H9 (cell line): ENCODE data around the gene NT5DC1. TPM values are rescaled to one million over a fixed set of nuclear protein-coding genes. Genes with fewer than 3 reads are reported as not detected.

Experiments
- DNase-seq: peaks from one replicate; pipeline ENCODE4 v3.0.0-alpha.2; 2017
- H2AFZ ChIP-seq: one replicate; pipeline ENCODE4 v1.6.1; 2013; ENCODE audit warnings: mild to moderate bottlenecking, low read length, control low read depth, moderate library complexity
- H2AK5ac ChIP-seq: 2 replicates; pipeline ENCODE4 v1.6.1; 2013; ENCODE audit warnings: low read length, control low read depth, mixed read lengths; ENCODE audit not compliant: insufficient read length
- H2BK120ac ChIP-seq: one replicate; pipeline ENCODE4 v1.6.1; 2013; ENCODE audit warnings: low read depth, mild to moderate bottlenecking, low read length, control low read depth, inconsistent platforms; ENCODE audit not compliant: poor library complexity, severe bottlenecking
- H2BK12ac ChIP-seq: 2 replicates; pipeline ENCODE4 v1.6.1; 2013; ENCODE audit warnings: low read length, control low read depth, mixed read lengths, low read depth; ENCODE audit not compliant: insufficient read length
- H2BK15ac ChIP-seq: 2 replicates; pipeline ENCODE4 v1.6.1; 2013; ENCODE audit warnings: low read depth, low read length, control low read depth
- H2BK20ac ChIP-seq: one replicate; pipeline ENCODE4 v1.6.1; 2013; ENCODE audit warnings: low read depth, mild to moderate bottlenecking, low read length, control low read depth, inconsistent platforms; ENCODE audit not compliant: poor library complexity, severe bottlenecking
- H2BK5ac ChIP-seq: 2 replicates; pipeline ENCODE4 v1.6.1; 2013; ENCODE audit warnings: low read length, control low read depth, mixed read lengths; ENCODE audit not compliant: insufficient read length
- H3K14ac ChIP-seq: 2 replicates; pipeline ENCODE4 v1.6.1; 2013; ENCODE audit warnings: low read length, control low read depth; ENCODE audit not compliant: insufficient read depth
- H3K18ac ChIP-seq: 2 replicates; pipeline ENCODE4 v1.6.1; 2013; ENCODE audit warnings: low read depth, mild to moderate bottlenecking, mixed read lengths, low read length, control low read depth; ENCODE audit not compliant: insufficient read length
- H3K23ac ChIP-seq: 2 replicates; pipeline ENCODE4 v1.6.1; 2013; ENCODE audit warnings: low read length, control low read depth, mixed read lengths, low read depth; ENCODE audit not compliant: insufficient read length
- H3K23me2 ChIP-seq: 2 replicates; pipeline ENCODE4 v1.6.1; 2013; ENCODE audit warnings: low read depth, mild to moderate bottlenecking, mixed read lengths, low read length, control low read depth; ENCODE audit not compliant: insufficient read length, poor library complexity, severe bottlenecking
- H3K27ac ChIP-seq: 2 replicates; pipeline ENCODE4 v1.5.1; 2013; ENCODE audit warnings: low read length, control low read depth, mixed read lengths, low read depth; ENCODE audit not compliant: insufficient read length
- H3K27me3 ChIP-seq: 2 replicates; pipeline ENCODE4 v1.6.1; 2013; ENCODE audit warnings: low read length, control low read depth, inconsistent platforms; ENCODE audit not compliant: insufficient read depth
- H3K4ac ChIP-seq: 2 replicates; pipeline ENCODE4 v1.6.1; 2013; ENCODE audit warnings: low read depth, mild to moderate bottlenecking, control low read depth, inconsistent platforms, low read length, moderate library complexity
- H3K4me1 ChIP-seq: 2 replicates; pipeline ENCODE4 v1.6.1; 2013; ENCODE audit warnings: low read length, control low read depth, inconsistent platforms; ENCODE audit not compliant: insufficient read depth
- H3K4me2 ChIP-seq: 2 replicates; pipeline ENCODE4 v1.6.1; 2013; ENCODE audit warnings: low read length, control low read depth, mixed read lengths; ENCODE audit not compliant: insufficient read length, insufficient read depth
- H3K56ac ChIP-seq: 2 replicates; pipeline ENCODE4 v1.6.1; 2013; ENCODE audit warnings: low read depth, mild to moderate bottlenecking, mixed read lengths, low read length, control low read depth; ENCODE audit not compliant: insufficient read length
- H3K79me1 ChIP-seq: 2 replicates; pipeline ENCODE4 v1.6.1; 2013; ENCODE audit warnings: low read depth, mild to moderate bottlenecking, moderate library complexity, low read length, control low read depth, inconsistent platforms; ENCODE audit not compliant: insufficient read depth, poor library complexity, severe bottlenecking
- H3K79me2 ChIP-seq: 2 replicates; pipeline ENCODE4 v1.6.1; 2013; ENCODE audit warnings: low read length, control low read depth, inconsistent platforms; ENCODE audit not compliant: insufficient read depth
- H3K9ac ChIP-seq: 2 replicates; pipeline ENCODE4 v1.6.1; 2013; ENCODE audit warnings: low read length, control low read depth, mixed read lengths; ENCODE audit not compliant: insufficient read length; ENCODE audit errors: extremely low read depth
- H3K9me3 ChIP-seq: one replicate; pipeline ENCODE4 v1.6.1; 2013; ENCODE audit warnings: low read depth, low read length, inconsistent platforms; ENCODE audit not compliant: control insufficient read depth
- H3T11ph ChIP-seq: one replicate; pipeline ENCODE4 v1.6.1; 2013; ENCODE audit warnings: mild to moderate bottlenecking, low read length, control low read depth, inconsistent platforms
- H4K20me1 ChIP-seq: one replicate; pipeline ENCODE4 v1.6.1; 2013; ENCODE audit not compliant: control insufficient read depth, insufficient read length, insufficient read depth
- H4K5ac ChIP-seq: 2 replicates; pipeline ENCODE4 v1.6.1; 2013; ENCODE audit warnings: low read depth, mild to moderate bottlenecking, mixed read lengths, low read length, control low read depth; ENCODE audit not compliant: insufficient read length
- H4K8ac ChIP-seq: replicated peaks from 2 replicates; pipeline ENCODE4 v1.6.1; 2013; ENCODE audit warnings: low read length, control low read depth, mixed read lengths, low read depth; ENCODE audit not compliant: insufficient read length
- H4K91ac ChIP-seq: 2 replicates; pipeline ENCODE4 v1.6.1; 2013; ENCODE audit warnings: low read depth, mild to moderate bottlenecking, moderate library complexity, mixed read lengths, low read length, control low read depth; ENCODE audit not compliant: insufficient read length
- H3K27ac Mint-ChIP-seq, 3 experiments: 2 replicates in 2 of 3; 3 replicates in 1 of 3; pipeline ENCODE4 v1.8.0; 2020 to 2021; ENCODE audit warnings: mixed read lengths in 3 of 3, mild to moderate bottlenecking in 1 of 3, moderate library complexity in 1 of 3
- H3K27me3 Mint-ChIP-seq: 2 replicates; pipeline ENCODE4 v1.8.0; 2021; ENCODE audit warnings: low read depth, mild to moderate bottlenecking, moderate library complexity, mixed read lengths
- H3K36me3 Mint-ChIP-seq, 3 experiments: 2 replicates in 2 of 3; 3 replicates in 1 of 3; pipeline ENCODE4 v1.8.0; 2020 to 2021; ENCODE audit warnings: low read depth in 3 of 3, mixed read lengths in 3 of 3; ENCODE audit not compliant: insufficient read depth in 1 of 3
- H3K4me1 Mint-ChIP-seq, 2 experiments: 2 replicates each; pipeline ENCODE4 v1.8.0; 2020; ENCODE audit warnings: mixed read lengths in 2 of 2
- H3K4me3 Mint-ChIP-seq, 2 experiments: 2 replicates in 1 of 2; 3 replicates in 1 of 2; pipeline ENCODE4 v1.8.0; 2020 to 2021; ENCODE audit warnings: mild to moderate bottlenecking in 2 of 2, mixed read lengths in 2 of 2, moderate library complexity in 1 of 2
- H3K9me3 Mint-ChIP-seq, 2 experiments: 2 replicates in 1 of 2; 3 replicates in 1 of 2; pipeline ENCODE4 v1.8.0; 2020; ENCODE audit warnings: mild to moderate bottlenecking in 2 of 2, mixed read lengths in 2 of 2, moderate library complexity in 1 of 2
- CTCF ChIP-seq: fragments of 200-600 bp; sonication (generic); conservative IDR thresholded peaks from 3 replicates; pipeline ENCODE4 v1.8.0; 2021; ENCODE audit warnings: antibody characterized with exemption, mild to moderate bottlenecking
- WGBS: extraction: QIAGEN DNeasy Blood & Tissue Kit; methylation state at CpG from one replicate; pipeline ENCODE4 v1.1.7; 2013; ENCODE audit warnings: missing lambda C conversion rate, low lambda C conversion rate, mixed read lengths; ENCODE audit not compliant: insufficient read length; ENCODE audit errors: extremely low coverage; 5-methylcytosine and 5-hydroxymethylcytosine counted together
- total RNA-seq: library from RNA; stranded (reverse); gene quantifications from 2 replicates; pipeline ENCODE4 v1.2.1, GENCODE V29; 2021

Gene NT5DC1
- total RNA-seq, 1 experiment from 2014 or later, result 64.9 TPM

- TF ChIP-seq CTCF, result no peak
- Mint-ChIP-seq H3K27me3 (no peaks in the 10 kb centered on the region), H3K36me3 (no peaks in the 10 kb centered on the region), H3K9me3 (no peaks in the 10 kb centered on the region), H3K4me1 (no peaks in the 10 kb centered on the region), H3K27ac (no peak overlapping the region), H3K4me3 (no peak overlapping the region)
- H2AFZ ChIP-seq, result no peak overlapping the region
- H4K8ac ChIP-seq, result no peak overlapping the region
- no peak overlapping the region for H2BK20ac ChIP-seq
- H3T11ph ChIP-seq, result no peak overlapping the region
- 100% methylated on average over 1 of the region's 5 CpGs for WGBS
- no peak overlapping the region for H3K23ac ChIP-seq
- H3K4ac ChIP-seq, result no peak overlapping the region
- H2BK12ac ChIP-seq, result no peak overlapping the region
- no peak for DNase-seq
- H4K5ac ChIP-seq, result no peak overlapping the region
- no peaks in the 10 kb centered on the region for H3K79me1 ChIP-seq
- H4K20me1 ChIP-seq, result no peaks in the 10 kb centered on the region
- H2BK5ac ChIP-seq, result no peak overlapping the region
- H3K4me2 ChIP-seq, result no peak overlapping the region
- H2BK120ac ChIP-seq, result no peak overlapping the region
- no peaks in the 10 kb centered on the region for H3K79me2 ChIP-seq
- no peak overlapping the region for H3K18ac ChIP-seq
- H3K4me1 ChIP-seq, result no peaks in the 10 kb centered on the region
- no peak overlapping the region for H3K14ac ChIP-seq
- no peak overlapping the region for H4K91ac ChIP-seq
- no peaks in the 10 kb centered on the region for H3K9me3 ChIP-seq
- no peak overlapping the region for H3K56ac ChIP-seq
- no peak overlapping the region for H3K9ac ChIP-seq
- H3K23me2 ChIP-seq, result no peaks in the 10 kb centered on the region
- no peaks in the 10 kb centered on the region for H3K27me3 ChIP-seq
- no peak overlapping the region for H2BK15ac ChIP-seq
- H2AK5ac ChIP-seq, result no peak overlapping the region
- no peak overlapping the region for H3K27ac ChIP-seq
Measured at GRCh38 chr6:116083052-116083451, 17.6 kb upstream of the NT5DC1 start.
